Stimulated activated CD8-positive, alpha-beta memory T cell treated with anti-CD3 and anti-CD28 coated beads, Interleukin-12 subunit alpha, Interleukin-12 subunit beta, amount 100 ng/mL, for 4 hours (primary cell): ENCODE data around the gene EGLN3.
A peak's percentile ranks its signal among the peaks of the same experiment; 100 is the strongest.
"Not testable (repeated sequence)": the region's sequence is repeated elsewhere in the genome, so short reads cannot be mapped to it uniquely, and the experiment has no call there.

Experiments used
- DNase-seq: peaks from one replicate; pipeline ENCODE4 v3.0.0-alpha.2; 2020; ENCODE audit warnings: low read depth

Gene EGLN3

GRCh38 chr14:33950320-33951182 is at the start of gene EGLN3:
EGLN3 (minus strand) TSS chr14:33951074; CDS start chr14:33950752, 322 bp downstream.
- DNase-seq: peak; percentile 15

- DNase-seq: no peak
These were observed 49.5 kb upstream of the EGLN3 start for GRCh38 chr14:34000396-34000795.

GRCh38 chr14:33999771-34000291 is 49.0 kb upstream of the EGLN3 start:
- no peak for DNase-seq

DNA sequence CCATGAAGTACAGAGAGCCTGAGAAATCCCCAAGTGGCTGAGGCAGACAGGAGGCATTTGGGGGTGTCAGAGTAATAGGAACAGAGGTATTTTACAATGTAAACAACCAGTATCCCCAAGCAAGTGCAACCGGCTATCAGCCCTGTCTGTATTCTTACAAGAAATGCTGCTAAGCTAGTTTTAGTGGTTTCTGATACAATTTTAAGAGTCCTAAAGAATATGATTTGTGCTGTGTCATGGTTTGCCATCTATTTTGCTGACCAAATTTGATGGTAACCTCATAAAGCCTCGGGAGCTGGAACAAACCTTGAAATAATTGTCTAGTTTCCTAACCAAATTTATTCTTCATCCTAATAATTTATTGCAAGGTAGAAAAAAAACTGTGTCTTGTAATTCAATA is 46.7 kb upstream of the EGLN3 start:
- DNase-seq: no peak

DNA sequence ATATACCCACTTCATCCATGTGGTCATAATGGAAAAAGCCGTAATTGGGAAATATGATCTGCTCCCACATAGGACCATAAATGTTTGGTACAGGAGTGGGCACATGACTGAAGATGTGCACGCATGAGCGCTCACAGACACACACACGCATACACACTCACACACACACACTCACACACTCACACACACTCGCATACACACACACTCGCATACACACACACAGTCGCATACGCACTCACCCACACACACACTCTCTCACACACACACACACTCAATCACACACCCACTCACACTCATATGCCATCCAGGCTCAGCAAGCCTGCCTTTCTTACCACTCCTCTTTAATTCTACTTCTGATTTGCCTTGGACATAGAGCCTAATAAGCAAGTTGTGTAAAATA is 45.6 kb upstream of the EGLN3 start:
- no peak for DNase-seq

GRCh38 chr14:33993246-33993645 is 42.4 kb upstream of the EGLN3 start:
- DNase-seq: no peak

DNA sequence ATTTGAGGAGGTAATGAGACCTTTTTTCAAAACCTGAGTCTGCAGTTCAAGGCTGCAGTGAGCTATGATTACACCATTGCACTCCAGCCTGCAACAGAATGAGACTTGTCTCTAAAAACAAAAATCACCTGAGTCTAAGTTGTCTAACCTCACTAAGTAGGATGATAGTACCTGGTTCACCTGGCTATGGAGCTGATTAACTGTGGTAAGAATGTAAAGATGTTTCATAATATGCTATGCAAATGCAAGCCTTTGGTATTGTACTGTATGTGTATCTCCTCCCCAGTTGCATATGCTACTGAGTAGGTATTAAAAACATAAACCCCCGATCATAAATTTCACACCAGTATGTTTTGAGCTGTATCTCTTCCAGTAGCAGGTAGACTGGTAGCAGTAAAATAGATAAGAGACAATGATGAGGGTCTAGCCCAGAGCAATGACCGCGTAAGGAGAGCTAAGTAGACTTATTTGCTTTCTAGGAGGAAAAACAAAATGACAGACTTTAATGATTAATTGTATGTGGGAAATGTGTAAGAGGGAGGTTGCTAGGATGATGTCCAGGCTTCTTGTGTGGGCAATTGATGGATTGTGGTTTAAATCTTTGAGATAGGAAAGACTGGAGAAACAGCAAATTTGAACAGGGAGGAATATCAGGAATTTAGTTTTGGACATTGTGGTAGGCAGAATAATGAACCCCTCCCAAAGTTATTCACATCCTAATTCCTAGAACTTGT is 41.6 kb upstream of the EGLN3 start:
- DNase-seq: no peak

- DNase-seq: no peak
These were observed 39.9 kb upstream of the EGLN3 start for GRCh38 chr14:33990790-33991189.

DNA sequence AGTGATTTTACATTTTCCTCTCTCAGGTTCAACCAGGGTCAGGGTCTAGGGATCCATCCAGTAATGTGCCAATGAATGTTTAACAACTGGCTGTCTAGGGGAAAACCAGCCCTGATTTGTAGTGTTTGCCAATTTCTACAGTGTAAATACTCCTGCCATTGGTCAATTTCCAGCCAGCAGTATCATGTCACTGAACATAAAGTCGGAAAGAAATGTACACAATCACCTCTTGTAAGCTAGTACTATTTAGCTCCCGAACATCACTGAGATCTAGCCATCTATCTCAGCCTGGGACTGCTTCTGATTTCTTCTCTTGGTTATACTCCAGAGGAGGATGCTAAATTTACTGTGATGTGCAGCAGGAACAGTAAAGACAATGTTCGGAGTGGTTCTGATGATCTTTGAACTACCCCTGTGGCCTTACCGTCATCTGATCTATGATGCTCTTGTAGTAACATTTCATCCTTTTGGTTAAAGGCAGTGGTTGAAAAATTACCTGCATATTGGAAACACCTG is 36.7 kb upstream of the EGLN3 start:
- DNase-seq: no peak

DNA sequence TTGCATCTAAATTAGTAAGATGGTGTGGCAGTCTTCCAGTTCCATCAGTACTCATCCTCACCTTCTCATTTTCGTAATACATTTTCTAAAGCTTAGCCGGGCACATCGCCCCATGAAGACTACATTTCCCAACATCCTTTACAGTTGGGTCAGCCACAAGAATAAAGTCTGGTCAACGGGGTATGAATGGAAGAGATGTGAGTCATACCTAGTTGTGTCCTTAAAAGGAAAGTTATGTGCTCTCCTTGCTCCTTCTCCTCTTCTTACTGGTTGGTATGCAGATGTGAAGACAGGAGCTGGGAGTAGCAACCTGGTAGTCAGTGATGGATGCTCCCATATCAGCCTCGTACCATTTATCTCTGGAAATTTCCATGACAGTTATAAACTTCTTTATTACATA is 35.9 kb upstream of the EGLN3 start:
- DNase-seq: no peak

DNA sequence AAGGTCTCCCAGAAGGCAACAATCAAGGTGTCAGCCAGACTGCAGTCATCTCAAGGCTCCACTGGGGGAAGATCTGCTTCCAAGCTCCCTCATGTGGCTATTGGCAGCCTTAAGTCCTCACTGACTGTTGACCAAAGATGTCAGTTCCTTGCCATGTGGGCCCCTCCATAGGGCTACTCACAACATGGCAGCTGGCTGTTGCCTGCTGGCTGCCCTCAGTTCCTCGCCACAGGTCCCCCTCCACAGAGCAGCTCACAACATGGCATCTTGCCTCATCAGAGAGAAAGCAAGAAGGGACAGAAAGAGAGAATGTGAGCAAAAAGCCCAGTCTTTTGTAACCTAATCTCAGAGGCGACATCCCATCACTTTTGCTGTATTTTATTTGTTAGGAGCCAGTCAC is 34.4 kb upstream of the EGLN3 start:
- no peak for DNase-seq

GRCh38 chr14:33979613-33980276 is 28.9 kb upstream of the EGLN3 start:
- DNase-seq: no peak

DNA sequence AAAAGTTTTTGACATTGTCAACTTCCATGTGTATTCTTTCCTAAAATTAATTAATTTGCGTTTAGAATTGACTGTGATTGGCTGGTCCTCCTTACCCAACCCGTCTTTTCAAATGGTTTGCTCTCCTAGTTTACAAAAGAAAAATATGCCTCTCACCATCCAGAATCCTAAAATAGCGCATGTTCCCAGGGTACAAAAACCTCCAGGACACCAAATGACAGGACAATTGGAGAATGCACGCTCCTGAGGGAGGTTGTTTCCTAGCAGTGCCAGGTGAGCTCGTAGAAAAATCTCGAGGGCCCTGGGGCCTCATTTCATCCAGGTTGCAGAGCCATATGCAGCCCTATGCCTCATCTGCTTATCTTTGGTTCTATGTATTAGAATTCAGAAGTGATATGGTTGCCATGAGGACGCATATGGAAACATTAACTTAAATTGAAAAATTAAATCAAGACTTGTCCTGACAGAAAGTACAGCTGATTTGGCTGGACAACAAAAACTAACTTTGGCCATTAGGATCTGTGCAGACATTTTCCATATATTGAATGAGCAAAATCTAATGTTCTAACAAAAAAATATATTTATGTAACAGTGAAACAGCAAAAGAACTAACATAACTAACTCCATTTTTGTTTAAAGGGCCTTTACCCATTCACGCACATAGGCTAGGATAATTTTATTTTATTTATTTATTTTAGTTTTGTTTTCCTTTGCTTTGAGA is 28.2 kb upstream of the EGLN3 start:
- DNase-seq: no peak

GRCh38 chr14:33972583-33973081 is 21.8 kb upstream of the EGLN3 start:
- DNase-seq: no peak

DNA sequence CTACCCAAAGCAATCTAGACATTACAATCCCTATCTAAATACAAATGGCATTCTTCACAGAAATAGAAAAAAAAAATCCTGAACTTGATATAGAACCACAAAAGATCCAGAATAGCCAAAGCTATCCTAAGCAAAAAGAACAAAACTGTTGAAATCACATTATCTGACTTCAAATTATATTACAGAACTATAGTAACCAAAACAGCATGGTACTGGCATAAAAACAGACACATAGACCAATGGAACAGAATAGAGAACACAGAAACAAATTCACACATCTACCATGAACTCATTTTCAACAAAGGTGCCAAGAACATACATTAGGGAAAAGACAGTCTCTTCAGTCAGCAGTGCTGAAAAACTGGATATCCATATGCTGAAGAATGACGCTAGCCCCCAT is 19.0 kb upstream of the EGLN3 start:
- DNase-seq: not testable (repeated sequence)

GRCh38 chr14:33968722-33969121 is 17.8 kb upstream of the EGLN3 start:
- DNase-seq: no peak

DNA sequence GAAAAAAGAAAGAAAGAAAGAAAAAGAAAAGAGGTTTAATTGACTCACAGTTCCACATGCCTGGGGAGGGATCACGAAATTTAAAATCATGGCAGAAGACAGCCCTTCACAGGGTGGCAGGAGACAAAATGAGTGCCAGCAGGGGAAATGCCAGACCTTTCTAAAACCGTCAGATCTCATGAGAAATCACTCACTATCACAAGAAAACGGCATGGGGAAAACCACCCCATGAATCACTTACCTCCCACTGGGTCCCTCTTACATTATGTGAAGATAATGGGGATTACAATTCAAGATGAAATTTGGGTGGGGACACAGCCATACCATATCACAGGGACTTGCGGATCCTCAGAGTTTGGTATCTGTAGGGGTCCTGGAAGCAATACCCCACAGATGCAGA is 16.3 kb upstream of the EGLN3 start:
- DNase-seq: no peak

DNA sequence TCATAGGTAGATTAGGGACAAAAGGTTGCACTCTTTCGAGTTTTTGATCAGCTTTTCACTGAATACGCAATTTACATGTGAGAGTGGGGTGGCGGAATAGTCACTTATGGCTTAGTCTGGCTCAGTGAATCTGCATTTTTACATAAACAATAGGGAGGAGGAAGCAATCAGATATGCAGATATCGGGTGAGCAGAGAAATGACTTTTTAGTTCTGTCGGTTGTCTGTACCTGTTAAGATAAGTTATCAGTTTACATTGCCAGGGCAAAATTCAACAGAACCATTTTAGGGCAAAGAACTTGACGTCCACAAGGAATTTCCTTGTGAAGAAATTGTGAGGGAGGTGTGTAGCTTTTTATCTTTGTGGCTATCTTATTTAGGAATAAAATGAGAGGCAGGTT is 15.4 kb upstream of the EGLN3 start:
- no peak for DNase-seq

DNA sequence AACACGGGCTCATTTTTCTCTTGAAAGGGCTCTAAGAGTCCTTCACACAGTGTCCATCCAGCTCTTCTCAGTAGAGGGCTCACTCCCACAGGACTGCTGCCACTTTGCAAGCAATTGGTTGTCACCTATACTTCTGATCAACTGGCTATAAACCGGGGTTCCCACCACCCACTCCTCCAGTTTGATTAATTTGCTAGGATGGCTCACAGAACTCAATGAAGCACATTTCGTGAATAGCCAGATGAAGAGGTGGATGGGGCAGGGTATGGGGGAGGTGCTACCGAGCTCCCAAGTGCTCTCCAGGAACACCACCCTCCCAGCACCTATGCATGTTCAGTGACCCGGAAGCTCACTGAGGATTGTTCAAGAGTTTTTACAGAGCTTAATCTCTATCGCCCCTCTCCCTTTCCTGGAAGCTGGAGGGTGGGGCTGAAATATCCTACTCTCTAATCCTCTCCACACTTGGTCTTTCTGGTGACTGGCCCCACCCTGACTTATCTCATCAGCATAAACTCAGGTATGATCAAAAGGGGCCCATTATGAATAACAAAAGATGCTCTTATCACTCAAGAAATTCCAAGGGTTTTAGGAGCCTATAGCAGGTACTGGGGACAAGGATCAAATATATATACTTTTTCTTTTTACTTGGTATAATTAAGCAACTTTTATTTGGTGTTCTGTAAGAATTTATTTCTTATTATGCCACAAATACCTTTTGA is 13.9 kb upstream of the EGLN3 start:
- no peak for DNase-seq

DNA sequence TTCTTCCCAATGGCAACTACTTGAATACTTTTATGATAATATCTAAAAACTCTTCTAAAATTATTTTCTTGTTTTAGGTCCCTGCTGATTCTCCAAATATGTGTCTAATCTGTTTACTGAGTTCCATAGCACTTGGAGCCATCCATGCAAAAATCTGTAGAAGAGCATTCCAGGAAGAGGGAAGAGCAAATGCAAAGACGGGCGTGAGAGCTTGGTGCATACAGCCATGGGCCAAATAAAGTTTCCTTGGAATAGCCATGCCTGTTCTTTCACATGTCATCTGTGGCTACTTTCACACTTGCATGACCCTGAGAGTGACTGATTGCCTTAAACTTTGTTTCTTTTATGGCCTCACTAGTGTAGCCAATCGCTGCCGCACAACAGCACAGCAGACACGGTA is 13.0 kb upstream of the EGLN3 start:
- DNase-seq: no peak

GRCh38 chr14:33962466-33962865 is 11.6 kb upstream of the EGLN3 start:
- DNase-seq: not testable (repeated sequence)
